Neuronal stem cell (in vitro differentiated cells): ENCODE data around the gene PPP1R27.

ENCODE experiments used
- DNase-seq: peaks from one replicate; pipeline ENCODE4 v3.0.0-alpha.2; 2013; ENCODE audit warnings: low spot score
- H2AFZ ChIP-seq: one replicate; pipeline ENCODE4 v1.6.1; 2013; ENCODE audit warnings: mild to moderate bottlenecking, low read length, inconsistent platforms
- H2AK5ac ChIP-seq: 2 replicates; pipeline ENCODE4 v1.6.1; 2013; ENCODE audit warnings: low read depth, mild to moderate bottlenecking, inconsistent platforms, low read length, moderate library complexity, mixed read lengths
- H2BK120ac ChIP-seq: 2 replicates; pipeline ENCODE4 v1.6.1; 2013; ENCODE audit warnings: low read depth, mild to moderate bottlenecking, inconsistent platforms, low read length, moderate library complexity, mixed read lengths
- H2BK12ac ChIP-seq: one replicate; pipeline ENCODE4 v1.6.1; 2013; ENCODE audit warnings: low read length, inconsistent platforms
- H2BK15ac ChIP-seq: 2 replicates; pipeline ENCODE4 v1.6.1; 2013; ENCODE audit warnings: mild to moderate bottlenecking, low read length, inconsistent platforms, mixed read lengths
- H2BK5ac ChIP-seq: one replicate; pipeline ENCODE4 v1.6.1; 2013; ENCODE audit warnings: inconsistent platforms, mild to moderate bottlenecking, low read length, moderate library complexity
- H3K14ac ChIP-seq: one replicate; pipeline ENCODE4 v1.6.1; 2013; ENCODE audit warnings: low read length, inconsistent platforms
- H3K18ac ChIP-seq: 2 replicates; pipeline ENCODE4 v1.6.1; 2013; ENCODE audit warnings: low read length, inconsistent platforms
- H3K23ac ChIP-seq: 2 replicates; pipeline ENCODE4 v1.6.1; 2013; ENCODE audit warnings: low read depth, mild to moderate bottlenecking, mixed read lengths, low read length, inconsistent platforms; ENCODE audit not compliant: poor library complexity
- H3K27ac ChIP-seq: replicated peaks from 3 replicates; pipeline ENCODE4 v1.5.1; 2013; ENCODE audit warnings: low read length, inconsistent platforms
- H3K27me3 ChIP-seq, 3 experiments: 2 replicates each; pipeline ENCODE4 v1.6.1; 2013; ENCODE audit warnings: low read length in 3 of 3, mild to moderate bottlenecking in 2 of 3, inconsistent platforms in 1 of 3, low read depth in 1 of 3, mixed read lengths in 1 of 3, moderate library complexity in 1 of 3; ENCODE audit not compliant: control insufficient read depth in 3 of 3, insufficient read depth in 3 of 3
- H3K36me3 ChIP-seq, 2 donors: replicated peaks in 1 of 2; 2 replicates each; pipeline ENCODE4 v1.6.1; 2013; ENCODE audit warnings: low read length in 2 of 2; ENCODE audit not compliant: control insufficient read depth in 2 of 2, insufficient read depth in 2 of 2
- H3K4ac ChIP-seq: 2 replicates; pipeline ENCODE4 v1.6.1; 2013; ENCODE audit warnings: inconsistent platforms, mild to moderate bottlenecking, low read length, moderate library complexity
- H3K4me1 ChIP-seq, 2 donors: 1 replicate in 1 of 2; 2 replicates in 1 of 2; pipeline ENCODE4 v1.6.1; 2013; ENCODE audit warnings: low read length in 2 of 2, low read depth in 1 of 2; ENCODE audit not compliant: control insufficient read depth in 2 of 2, insufficient read depth in 1 of 2
- H3K4me2 ChIP-seq: one replicate; pipeline ENCODE4 v1.6.1; 2013; ENCODE audit warnings: mild to moderate bottlenecking, low read length, inconsistent platforms; ENCODE audit not compliant: insufficient read depth, poor library complexity, severe bottlenecking
- H3K4me3 ChIP-seq, 2 donors: 2 replicates each; pipeline ENCODE4 v1.5.1; 2013; ENCODE audit warnings: low read length in 2 of 2, mild to moderate bottlenecking in 2 of 2, inconsistent platforms in 1 of 2, moderate library complexity in 1 of 2
- H3K79me1 ChIP-seq: one replicate; pipeline ENCODE4 v1.6.1; 2013; ENCODE audit warnings: low read depth, mild to moderate bottlenecking, inconsistent platforms, low read length, moderate library complexity
- H3K9ac ChIP-seq: one replicate; pipeline ENCODE4 v1.6.1; 2013; ENCODE audit warnings: mild to moderate bottlenecking, low read depth, low read length, inconsistent platforms; ENCODE audit not compliant: poor library complexity
- H3K9me3 ChIP-seq, 2 donors: replicated peaks in 1 of 2; 2 replicates each; pipeline versions ENCODE3 to v1.6.1; 2013; ENCODE audit warnings: low read length in 2 of 2, mild to moderate bottlenecking in 2 of 2, inconsistent platforms in 1 of 2, low read depth in 1 of 2, mixed read lengths in 1 of 2, moderate library complexity in 1 of 2; ENCODE audit not compliant: control insufficient read depth in 2 of 2, insufficient read depth in 1 of 2
- H4K8ac ChIP-seq: one replicate; pipeline ENCODE4 v1.6.1; 2013; ENCODE audit warnings: low read depth, mild to moderate bottlenecking, inconsistent platforms, low read length, moderate library complexity
- H4K91ac ChIP-seq: one replicate; pipeline ENCODE4 v1.6.1; 2013; ENCODE audit warnings: low read length, low read depth, mild to moderate bottlenecking, inconsistent platforms; ENCODE audit not compliant: poor library complexity
- WGBS, 2 donors: extraction: QIAGEN DNeasy Blood & Tissue Kit; methylation state at CpG; one replicate each; pipeline ENCODE4 v1.1.7; 2013; ENCODE audit warnings: missing lambda C conversion rate in 2 of 2, mixed read lengths in 1 of 2; ENCODE audit not compliant: insufficient read length in 2 of 2, insufficient replicate concordance in 1 of 2; ENCODE audit errors: extremely low coverage in 2 of 2; 5-methylcytosine and 5-hydroxymethylcytosine counted together

Gene PPP1R27

DNA sequence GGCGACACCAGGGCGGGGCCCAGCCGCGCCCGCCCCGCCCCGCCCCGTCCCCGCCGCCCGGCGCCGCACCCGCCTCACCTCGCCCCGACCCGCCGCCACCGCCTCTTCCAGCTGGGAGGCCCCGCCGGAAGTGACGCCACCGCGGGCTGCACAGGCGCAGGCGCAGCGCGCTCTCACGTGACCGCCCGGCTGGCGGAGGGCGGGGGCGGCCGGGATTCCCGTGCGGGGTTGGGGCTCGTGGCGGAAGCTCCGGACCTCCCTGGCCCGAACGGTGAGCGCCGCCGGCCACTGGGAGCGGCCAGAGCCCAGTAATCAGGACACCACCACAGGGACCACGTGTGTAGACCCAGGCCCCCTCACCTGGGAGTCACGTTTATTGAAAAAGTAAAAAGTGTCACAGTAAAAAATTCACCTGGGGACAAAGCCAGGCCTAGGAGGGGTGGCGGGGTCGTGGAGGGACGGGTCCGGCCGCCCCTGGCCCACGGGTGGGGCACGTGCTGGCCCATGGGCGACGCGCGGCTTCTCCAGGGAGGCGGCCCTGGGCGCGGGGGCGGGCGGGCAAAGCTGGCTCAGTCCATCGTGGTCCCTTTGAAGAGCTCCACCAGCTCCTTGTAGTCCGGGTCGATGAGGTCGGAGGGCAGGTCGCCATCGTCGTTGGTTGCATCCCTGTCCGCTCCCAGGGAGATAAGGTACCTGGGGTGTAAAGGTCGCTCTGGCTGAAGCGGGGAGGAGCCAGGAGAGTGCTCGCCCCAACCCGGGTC lies 1.5 kb downstream of the PPP1R27 start, which contains the start of gene MCRIP1:
Gene MCRIP1 (minus strand): TSS at position 132 of the 761 bp plus-strand sequence. CDS start 8,785 bp downstream, outside the sequence.
- WGBS, 2 donors: no CpG with 5 or more reads among the region's 76 CpGs
- Histone ChIP-seq H3K4ac (peak within 1 kb of the TSS; percentile 26), H2BK15ac (peak within 1 kb of the TSS; percentile 92), H3K14ac (peak within 1 kb of the TSS; percentile 61), H2BK5ac (peak within 1 kb of the TSS; percentile 82), H3K27ac (peak within 1 kb of the TSS; percentile 56), H4K91ac (no peak within 1 kb of the TSS), H3K9ac (peak within 1 kb of the TSS; percentile 99), H3K79me1 (peaks cover 31% of the 10 kb centered on the region), H3K36me3 (peaks cover 2 to 9% of the 10 kb centered on the region in 2 donors), H4K8ac (no peak within 1 kb of the TSS), H2BK120ac (no peak within 1 kb of the TSS), H3K18ac (peak within 1 kb of the TSS; percentile 98), H3K27me3 (no peaks in the 10 kb centered on the region), H2AFZ (peak within 1 kb of the TSS; percentile 83), H2AK5ac (peak within 1 kb of the TSS; percentile 99), H3K4me2 (peak within 1 kb of the TSS; percentile 95), H3K23ac (peak within 1 kb of the TSS; percentile 89), H3K4me1 (peaks cover 6 to 19% of the 10 kb centered on the region in 2 donors), H2BK12ac (peak within 1 kb of the TSS; percentile 77), H3K4me3 (peak within 1 kb of the TSS; percentile 81 to 97), H3K9me3 (no peaks in the 10 kb centered on the region)
- DNase-seq: peak; percentile 92

DNA sequence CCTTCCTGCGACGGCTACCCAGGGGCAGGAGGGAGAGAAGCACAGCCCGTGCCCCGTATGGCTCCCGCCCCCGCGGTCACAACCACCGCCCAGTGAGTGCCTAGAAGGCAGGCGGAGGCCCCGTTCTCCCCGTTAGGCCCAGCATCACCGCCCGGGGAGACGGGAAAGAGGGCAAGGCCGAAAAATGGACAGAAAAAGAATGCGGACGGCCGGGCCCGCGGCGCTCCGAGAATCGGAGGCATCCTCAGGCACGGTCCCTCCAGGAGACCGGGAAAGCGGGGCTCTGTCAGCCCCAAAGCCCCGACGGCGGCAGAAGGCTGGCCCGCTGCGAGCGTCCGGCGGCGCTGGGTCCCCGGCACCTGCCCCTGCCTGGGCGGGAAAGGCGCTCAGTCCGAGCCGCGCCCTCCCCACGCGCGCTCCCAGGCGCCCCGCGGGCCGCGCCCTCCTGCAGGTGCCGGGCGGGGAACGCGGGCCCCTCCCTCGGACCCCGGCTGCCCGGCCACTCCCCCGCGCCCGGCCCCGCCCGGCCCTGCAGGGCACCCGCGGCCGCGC lies 2.2 kb downstream of the PPP1R27 start:
- Histone ChIP-seq H3K27ac (no peak overlapping the region), H2BK5ac (no peak overlapping the region), H3K18ac (peak overlapping the region; percentile 86), H3K4me1 (peaks cover 6 to 21% of the 10 kb centered on the region in 2 donors), H2AFZ (peak overlapping the region; percentile 71), H2BK120ac (no peak overlapping the region), H2BK15ac (no peak overlapping the region), H3K27me3 (no peaks in the 10 kb centered on the region), H3K23ac (peak overlapping the region; percentile 81), H2BK12ac (no peak overlapping the region), H2AK5ac (no peak overlapping the region), H3K4me2 (peak overlapping the region; percentile 95), H4K91ac (no peak overlapping the region), H3K14ac (peak overlapping the region; percentile 61), H3K9me3 (no peaks in the 10 kb centered on the region), H3K79me1 (peaks cover 34% of the 10 kb centered on the region), H3K36me3 (peaks cover 2 to 9% of the 10 kb centered on the region in 2 donors), H3K4ac (peak overlapping the region; percentile 26), H4K8ac (no peak overlapping the region), H3K4me3 (peak overlapping the region; percentile 81 to 97), H3K9ac (peak overlapping the region; percentile 82)
- no CpG with 5 or more reads among the region's 65 CpGs for WGBS, 2 donors
- no peak for DNase-seq

DNA sequence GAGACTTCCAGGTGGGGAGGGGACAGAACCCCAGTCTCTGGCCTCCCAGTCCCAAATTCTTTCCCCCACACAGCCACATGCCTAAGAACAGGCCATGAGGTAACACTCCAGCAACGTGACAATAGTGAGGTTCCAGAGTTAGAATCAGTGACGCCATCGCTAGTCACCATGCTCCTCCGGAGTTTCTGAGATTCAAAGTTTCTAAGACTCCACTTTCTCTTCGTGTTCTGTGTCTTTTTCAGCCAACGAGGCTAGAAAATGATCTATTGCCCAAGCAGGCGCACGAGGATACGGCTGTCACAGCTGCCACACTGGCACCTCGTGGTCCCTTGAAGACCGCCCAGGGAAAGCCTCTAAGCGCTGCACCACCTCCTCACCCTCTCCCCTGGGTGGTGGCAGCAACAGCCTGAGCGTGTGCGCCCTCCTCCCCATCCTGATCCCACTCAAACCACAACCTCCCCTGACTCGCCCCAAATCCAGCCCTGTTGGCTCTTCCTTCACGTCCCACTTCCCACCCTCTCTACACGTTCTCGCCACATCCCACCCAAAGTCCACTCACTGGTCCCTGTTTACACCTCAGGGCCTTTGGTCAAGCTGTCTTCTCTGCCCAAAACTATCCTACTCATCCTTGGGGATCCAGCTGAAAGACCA lies 2.8 kb downstream of the PPP1R27 start:
- Histone ChIP-seq H3K14ac (peak overlapping the region; percentile 61), H4K91ac (no peak overlapping the region), H3K79me1 (peaks cover 34% of the 10 kb centered on the region), H2AK5ac (peak overlapping the region; percentile 58), H3K4ac (peak overlapping the region; percentile 26), H2BK15ac (no peak overlapping the region), H3K4me3 (peak overlapping the region; percentile 81 to 97), H4K8ac (no peak overlapping the region), H3K18ac (peak overlapping the region; percentile 86), H3K36me3 (peaks cover 2 to 9% of the 10 kb centered on the region in 2 donors), H3K9me3 (no peaks in the 10 kb centered on the region), H2AFZ (peak overlapping the region; percentile 71), H2BK12ac (no peak overlapping the region), H2BK120ac (no peak overlapping the region), H2BK5ac (no peak overlapping the region), H3K23ac (peak overlapping the region; percentile 81), H3K4me2 (peak overlapping the region; percentile 95), H3K4me1 (peaks cover 6 to 21% of the 10 kb centered on the region in 2 donors), H3K27ac (no peak overlapping the region), H3K9ac (peak overlapping the region; percentile 82), H3K27me3 (no peaks in the 10 kb centered on the region)
- DNase-seq: no peak
- WGBS, 2 donors: no CpG with 5 or more reads among the region's 18 CpGs

DNA sequence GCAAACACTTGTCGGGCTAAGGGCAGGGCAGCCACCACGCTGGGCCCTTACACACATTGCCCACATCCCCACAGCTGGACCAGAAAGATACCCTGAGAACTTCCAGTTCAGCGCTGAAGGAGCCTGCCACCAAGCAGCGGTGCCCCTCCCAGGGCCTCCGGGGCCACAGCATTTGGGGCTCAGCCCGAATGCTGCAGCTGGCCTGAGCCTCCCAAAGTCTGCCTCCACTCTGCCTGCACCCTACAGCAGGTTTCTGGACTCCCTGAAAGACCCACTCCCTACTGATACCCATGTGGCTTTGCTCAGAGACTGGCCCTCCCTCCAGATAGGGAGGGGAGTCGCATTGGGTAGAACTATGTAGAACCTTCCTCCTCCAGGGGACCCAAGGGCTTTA lies 3.3 kb downstream of the PPP1R27 start:
- no peak overlapping the region for H4K8ac ChIP-seq
- H3K4me1 ChIP-seq: peaks cover 6 to 21% of the 10 kb centered on the region in 2 donors
- no CpG with 5 or more reads among the region's 7 CpGs for WGBS, 2 donors
- H3K4ac ChIP-seq: no peak overlapping the region
- H2AFZ ChIP-seq: no peak overlapping the region
- H3K4me2 ChIP-seq: no peak overlapping the region
- peaks cover 2 to 9% of the 10 kb centered on the region in 2 donors for H3K36me3 ChIP-seq
- no peak overlapping the region for H3K27ac ChIP-seq
- peak overlapping the region in 1 of 2 donors; percentile 81 for H3K4me3 ChIP-seq
- no peak overlapping the region for H2BK120ac ChIP-seq
- H2BK15ac ChIP-seq: no peak overlapping the region
- H3K79me1 ChIP-seq: peaks cover 34% of the 10 kb centered on the region
- H3K23ac ChIP-seq: no peak overlapping the region
- H3K9me3 ChIP-seq: no peaks in the 10 kb centered on the region
- H2AK5ac ChIP-seq: peak overlapping the region; percentile 58
- no peak overlapping the region for H3K14ac ChIP-seq
- no peak for DNase-seq
- no peak overlapping the region for H2BK12ac ChIP-seq
- no peak overlapping the region for H3K9ac ChIP-seq
- no peaks in the 10 kb centered on the region for H3K27me3 ChIP-seq
- no peak overlapping the region for H4K91ac ChIP-seq
- H3K18ac ChIP-seq: no peak overlapping the region
- no peak overlapping the region for H2BK5ac ChIP-seq
